C4-2B (cell line): Measurements from ENCODE around the gene SCUBE3.

Experiments
- CTCF ChIP-seq: fragments of 450-650 bp; conservative IDR thresholded peaks from 2 replicates; pipeline ENCODE4 v1.5.1; 2017; ENCODE audit warnings: mild to moderate bottlenecking
- ZFX ChIP-seq: fragments of 450-650 bp; IDR thresholded peaks from 2 replicates; pipeline ENCODE4 v1.6.1; 2017

- TF ChIP-seq CTCF (no peak), ZFX (no peak)
Observed at GRCh38 chr6:35288834-35289233, 75.1 kb downstream of the SCUBE3 start.
